GM18909 (cell line): ENCODE data around the gene SMARCD2.
"Not testable (repeated sequence)": the region's sequence is repeated elsewhere in the genome, so short reads cannot be mapped to it uniquely, and the experiment has no call there.

Source experiments
- ATAC-seq: cut with Tn5 transposase; IDR thresholded peaks from one replicate; pipeline ENCODE4 v1.9.1; 2021; ENCODE audit warnings: mild to moderate bottlenecking; ENCODE audit not compliant: unreplicated experiment, poor library complexity

Gene SMARCD2

GRCh38 chr17:63854709-63855108 lies 12.2 kb upstream of the SMARCD2 start:
- ATAC-seq, result no peak

- ATAC-seq, result no peak
Observed at GRCh38 chr17:63853260-63853659, 10.8 kb upstream of the SMARCD2 start.

- ATAC-seq, result no peak
Observed at GRCh38 chr17:63850401-63850800, 7.9 kb upstream of the SMARCD2 start.

GRCh38 chr17:63848834-63849689 lies 6.6 kb upstream of the SMARCD2 start:
- peak; percentile 94 for ATAC-seq

GRCh38 chr17:63847525-63848249 lies 5.2 kb upstream of the SMARCD2 start:
- no peak for ATAC-seq

- no peak for ATAC-seq
Observed at GRCh38 chr17:63845509-63845908, 3.0 kb upstream of the SMARCD2 start.

- ATAC-seq, result no peak
Observed at GRCh38 chr17:63843910-63844677, 1.6 kb upstream of the SMARCD2 start.

- ATAC-seq, result not testable (repeated sequence)
Observed at GRCh38 chr17:63843387-63843888, 953 bp upstream of the SMARCD2 start.

GRCh38 chr17:63842173-63842539 lies 329 bp downstream of the SMARCD2 start:
- peak; percentile 35 for ATAC-seq

GRCh38 chr17:63841350-63842172 lies 924 bp downstream of the SMARCD2 start:
- peak; percentile 5 for ATAC-seq

GRCh38 chr17:63840591-63841349 lies 1.7 kb downstream of the SMARCD2 start:
- ATAC-seq, result no peak

GRCh38 chr17:63838631-63839171 lies 3.8 kb downstream of the SMARCD2 start:
- ATAC-seq, result no peak

- ATAC-seq, result no peak
Observed at GRCh38 chr17:63837962-63838600, 4.4 kb downstream of the SMARCD2 start.

GRCh38 chr17:63837480-63837879 lies 5.0 kb downstream of the SMARCD2 start:
- no peak for ATAC-seq

- no peak for ATAC-seq
Observed at GRCh38 chr17:63836811-63837210, 5.7 kb downstream of the SMARCD2 start.

GRCh38 chr17:63835167-63835720 lies 7.2 kb downstream of the SMARCD2 start:
- ATAC-seq, result no peak

- peak; percentile 63 for ATAC-seq
Observed at GRCh38 chr17:63834431-63835166, 7.9 kb downstream of the SMARCD2 start.
